Activated CD4-positive, alpha-beta T cell treated with anti-CD3 and anti-CD28 coated beads for 36 hours (primary cell): ENCODE data around the gene DYNLT1. TPM values are rescaled to one million over a fixed set of nuclear protein-coding genes. Genes with fewer than 3 reads are reported as not detected.

Experiments used
- ATAC-seq: fragments of 200-7000 bp; cut with Tn5 transposase; one replicate; pipeline ENCODE4 v1.10.0; 2021; ENCODE audit warnings: mild to moderate bottlenecking, moderate library complexity
- CTCF ChIA-PET: fragments of 350-600 bp; sonication (Branson Sonifier 250); formaldehyde crosslinking; loops from one replicate; lab custom pipeline; 2021; ENCODE audit warnings: antibody characterized with exemption; lab: Charles Lee
- POLR2A ChIA-PET: fragments of 350-600 bp; sonication (Branson Sonifier 250); formaldehyde crosslinking; loops from one replicate; lab custom pipeline; 2021; ENCODE audit warnings: antibody characterized with exemption, inconsistent platforms; lab: Charles Lee
- DNase-seq: peaks from one replicate; pipeline ENCODE4 v3.0.0-alpha.2; 2020
- H3K27ac Mint-ChIP-seq: one replicate; pipeline ENCODE4 v1.8.0; 2021; ENCODE audit warnings: mixed read lengths
- H3K27me3 Mint-ChIP-seq: one replicate; pipeline ENCODE4 v1.8.0; 2021; ENCODE audit warnings: mixed read lengths
- H3K36me3 Mint-ChIP-seq: one replicate; pipeline ENCODE4 v1.8.0; 2021; ENCODE audit warnings: low read depth, mixed read lengths
- H3K4me1 Mint-ChIP-seq: one replicate; pipeline ENCODE4 v1.8.0; 2021; ENCODE audit warnings: mixed read lengths
- H3K4me3 Mint-ChIP-seq: one replicate; pipeline ENCODE4 v1.8.0; 2021; ENCODE audit warnings: mild to moderate bottlenecking, moderate library complexity, mixed read lengths
- H3K9me3 Mint-ChIP-seq: one replicate; pipeline ENCODE4 v1.8.0; 2021; ENCODE audit warnings: low read depth, mixed read lengths
- intact Hi-C, 2 experiments: fragments of 100-400 bp; cut with DNase I in 1 of 2; cut with micrococcal nuclease in 1 of 2; formaldehyde crosslinking; loops; one replicate each; pipeline versions ENCODE4 v1.14.2 to v1.15.1; 2022 to 2024; cut with DNase I, micrococcal nuclease
- microRNA-seq: library from miRNA; unstranded; fragments of <30 nt; microRNA quantifications from one replicate; pipeline ENCODE4 v1.2.0, GENCODE V29; 2021; ENCODE audit warnings: borderline replicate concordance
- total RNA-seq, 2 experiments: library from RNA; stranded (reverse); gene quantifications; one replicate each; pipeline ENCODE4 v1.2.3, GENCODE V29; 2021

DYNLT1 gene
- total RNA-seq, 2 experiments from 2014 or later: 116 to 118 TPM

- DNase-seq: peak; percentile 21
- peaks cover 49% of the 10 kb centered on the region for H3K36me3 Mint-ChIP-seq
- ATAC-seq: no peak
- no peaks in the 10 kb centered on the region for H3K27me3 Mint-ChIP-seq
- intact Hi-C loops: no loop called here
- ChIA-PET POLR2A (no interaction called here), CTCF (interaction anchor here (0.7 to 1.5 kb wide), 4 partner anchors 10 to 381 kb away, joined by 3 to 6 read pairs (median 4); no protein-coding TSS in a partner anchor)
- H3K9me3 Mint-ChIP-seq: no peaks in the 10 kb centered on the region
- no peak overlapping the region for H3K27ac Mint-ChIP-seq
- peaks cover 4% of the 10 kb centered on the region for H3K4me1 Mint-ChIP-seq
- H3K4me3 Mint-ChIP-seq: no peak overlapping the region
Observed at GRCh38 chr6:158595223-158595622, 49.3 kb downstream of the DYNLT1 start.

GRCh38 chr6:158593670-158594069 lies 50.9 kb downstream of the DYNLT1 start:
- CTCF ChIA-PET: interaction anchor here (1.0 kb wide), 1 partner anchor 379 kb away, joined by 3 read pairs; no protein-coding TSS in a partner anchor

GRCh38 chr6:158591810-158592209 lies 52.7 kb downstream of the DYNLT1 start:
- intact Hi-C loops: no loop called here
- ChIA-PET CTCF (no interaction called here), POLR2A (no interaction called here)
- Mint-ChIP-seq H3K36me3 (peaks cover 49% of the 10 kb centered on the region), H3K4me1 (peaks cover 4% of the 10 kb centered on the region), H3K27ac (peak overlapping the region; percentile 23), H3K27me3 (no peaks in the 10 kb centered on the region), H3K9me3 (no peaks in the 10 kb centered on the region), H3K4me3 (no peak overlapping the region)
- ATAC-seq (no peak), DNase-seq (no peak)

More at GRCh38 chr6:158593670-158594069, 50.9 kb downstream of the DYNLT1 start:
- POLR2A ChIA-PET: no interaction called here
- Mint-ChIP-seq H3K36me3 (peaks cover 49% of the 10 kb centered on the region), H3K27ac (peak overlapping the region; percentile 0), H3K4me3 (no peak overlapping the region), H3K4me1 (peaks cover 4% of the 10 kb centered on the region), H3K27me3 (no peaks in the 10 kb centered on the region), H3K9me3 (no peaks in the 10 kb centered on the region)
- DNase-seq (no peak), ATAC-seq (no peak)
- intact Hi-C loops: no loop called here

GRCh38 chr6:158591134-158591809 lies 53.3 kb downstream of the DYNLT1 start:
- Mint-ChIP-seq H3K9me3 (no peaks in the 10 kb centered on the region), H3K36me3 (peaks cover 51% of the 10 kb centered on the region), H3K4me3 (no peak overlapping the region), H3K27ac (peak overlapping the region; percentile 23), H3K4me1 (peaks cover 4% of the 10 kb centered on the region), H3K27me3 (no peaks in the 10 kb centered on the region)
- DNase-seq: no peak
- intact Hi-C loops: no loop called here
- ChIA-PET POLR2A (interaction anchor here (0.5 kb wide), 1 partner anchor 198 kb away, joined by 3 read pairs; no protein-coding TSS in a partner anchor), CTCF (no interaction called here)
- no peak for ATAC-seq

- DNase-seq (no peak), ATAC-seq (no peak)
- ChIA-PET CTCF (interaction anchor here (1.0 to 1.6 kb wide), 2 partner anchors 16 to 57 kb away, joined by 3 to 5 read pairs; no protein-coding TSS in a partner anchor), POLR2A (no interaction called here)
- intact Hi-C loops: no loop called here
- Mint-ChIP-seq H3K9me3 (no peaks in the 10 kb centered on the region), H3K4me1 (peaks cover 4% of the 10 kb centered on the region), H3K27me3 (no peaks in the 10 kb centered on the region), H3K36me3 (peaks cover 58% of the 10 kb centered on the region), H3K27ac (no peak overlapping the region), H3K4me3 (no peak overlapping the region)
Observed at GRCh38 chr6:158589366-158589765, 55.2 kb downstream of the DYNLT1 start.

- peaks cover 64% of the 10 kb centered on the region for H3K36me3 Mint-ChIP-seq
- CTCF ChIA-PET: no interaction called here
- H3K27me3 Mint-ChIP-seq: no peaks in the 10 kb centered on the region
- no peaks in the 10 kb centered on the region for H3K9me3 Mint-ChIP-seq
- POLR2A ChIA-PET: no interaction called here
- H3K27ac Mint-ChIP-seq: no peak overlapping the region
- intact Hi-C loops: no loop called here
- DNase-seq: no peak
- no peak overlapping the region for H3K4me3 Mint-ChIP-seq
- no peak for ATAC-seq
- H3K4me1 Mint-ChIP-seq: peaks cover 4% of the 10 kb centered on the region
Observed at GRCh38 chr6:158586652-158587051, 57.9 kb downstream of the DYNLT1 start.

Small RNA genes lying within 50 kb of the gene (microRNA-seq; reads per million reads assigned to microRNA genes)
- gene MIR7161: not detected

Other genes starting within 250 kb of the DYNLT1 start
- 1 to 10 TPM; 8.3 to 9.9 TPM for gene TMEM181, start 84.7 kb downstream of the DYNLT1 start, total RNA-seq
- 100 to 1,000 TPM; 163 to 180 TPM for gene SYTL3, start 5.3 kb upstream of the DYNLT1 start, total RNA-seq
- gene EZR, start 174.6 kb upstream of the DYNLT1 start, total RNA-seq: 100 to 1,000 TPM; 197 to 203 TPM